OCI-LY1 (cell line): ENCODE data around the gene PAM.

Experiments used
- CTCF ChIP-seq: fragments of 200-600 bp; sonication (generic), shearing (Covaris generic); IDR thresholded peaks from 2 replicates; pipeline ENCODE4 v1.5.1; 2017; ENCODE audit warnings: mild to moderate bottlenecking, antibody characterized with exemption, low read length, moderate library complexity, mixed read lengths
- EZH2 ChIP-seq: fragments of 200-600 bp; sonication (generic), shearing (Covaris generic); IDR thresholded peaks from 2 replicates; pipeline ENCODE4 v1.8.0; 2017; ENCODE audit warnings: borderline replicate concordance, mixed run types, mild to moderate bottlenecking, antibody characterized with exemption, low read length, moderate library complexity, mixed read lengths

GRCh38 chr5:102969641-102970040 lies 214.5 kb downstream of the PAM start:
- TF ChIP-seq CTCF (no peak), EZH2 (no peak)
